ENCODE results near the gene VAT1. TPM values are rescaled to one million over a fixed set of nuclear protein-coding genes. Genes with fewer than 3 reads are reported as not detected.
A peak's percentile ranks its signal among the peaks of the same experiment; 100 is the strongest.

VAT1 gene
- total and polyA plus RNA-seq, 9 of the 15 experiments (the other 6 are each of a cell fraction or from before 2014, with no cell fraction given) = 29.4 to 153 (median 66.7) TPM

GRCh38 chr17:43024407-43025289, 2.5 kb upstream of the VAT1 start, which contains the start of gene RND2 (continued):
- TF ChIP-seq SFPQ (IDR thresholded peaks at IDR 0.05; ENCODE audit: low read depth, low read length) (no peak), ZNF507 (tag; conservative IDR thresholded peaks at IDR 0.05) (no peak), PCBP2 (IDR thresholded peaks at IDR 0.05; ENCODE audit: low read depth, low read length, poor library complexity, severe bottlenecking) (no peak), GMEB1 (CRISPR knock-in tag; IDR thresholded peaks at IDR 0.05) (no peak), NCOA2 (IDR thresholded peaks at IDR 0.05; ENCODE audit: partially characterized antibody in 2 of 2) (no peak), ZNF133 (CRISPR knock-in tag; IDR thresholded peaks at IDR 0.05) (no peak), ATF1 (CRISPR knock-in tag; IDR thresholded peaks at IDR 0.05) (no peak), ATF1 (tag; IDR thresholded peaks at IDR 0.05) (peak; percentile 91), HES1 (IDR thresholded peaks at IDR 0.05; ENCODE audit: low read depth) (no peak), CC2D1A (IDR thresholded peaks at IDR 0.05) (peak; percentile 82), ZNF41 (CRISPR knock-in tag; conservative IDR thresholded peaks at IDR 0.05) (no peak), CGGBP1 (CRISPR knock-in tag; IDR thresholded peaks at IDR 0.05) (no peak), MITF (IDR thresholded peaks at IDR 0.05) (no peak), ZEB2 (IDR thresholded peaks at IDR 0.05) (no peak), ELK3 (CRISPR knock-in tag; IDR thresholded peaks at IDR 0.05) (no peak), TCF3 (CRISPR knock-in tag; IDR thresholded peaks at IDR 0.05) (no peak), ZC3H4 (CRISPR knock-in tag; IDR thresholded peaks at IDR 0.05; ENCODE audit: borderline replicate concordance) (no peak), CCAR2 (IDR thresholded peaks at IDR 0.05; ENCODE audit: low read depth, low read length) (no peak), HIVEP1 (CRISPR knock-in tag; IDR thresholded peaks at IDR 0.05) (no peak), NFE2L1 (tag; IDR thresholded peaks at IDR 0.05; ENCODE audit: borderline replicate concordance, low read depth) (no peak), EWSR1 (IDR thresholded peaks at IDR 0.05; ENCODE audit: borderline replicate concordance, low read depth, partially characterized antibody) (no peak)

Data from K562 (cell line).